A549 (cell line): ENCODE results near the gene APOL4.

Experiments
- CBX2 ChIP-seq: fragments of 200-600 bp; sonication (generic); IDR thresholded peaks from 2 replicates; pipeline ENCODE4 v1.6.1; 2016; ENCODE audit warnings: low read depth, mild to moderate bottlenecking, borderline replicate concordance
- HMGXB4 ChIP-seq: fragments of 250-450 bp; sonication (Bioruptor Pico); IDR thresholded peaks from 2 replicates; pipeline ENCODE4 v1.5.0; 2021; ENCODE audit warnings: mild to moderate bottlenecking, moderate library complexity, borderline replicate concordance
- KDM5A ChIP-seq: fragments of 200-600 bp; sonication (generic); IDR thresholded peaks from 2 replicates; pipeline ENCODE4 v1.6.1; 2016; ENCODE audit warnings: antibody characterized with exemption, mild to moderate bottlenecking
- MAFK ChIP-seq: fragments of 450-650 bp; IDR thresholded peaks from 2 replicates; pipeline ENCODE4 v1.6.1; 2014; ENCODE audit not compliant: partially characterized antibody
- MYC ChIP-seq: IDR thresholded peaks from 2 replicates; pipeline ENCODE4 v1.6.1; 2012; ENCODE audit warnings: mild to moderate bottlenecking, inconsistent platforms, low read length, improper control_type of control experiment, borderline replicate concordance
- SMC3 ChIP-seq: fragments of >200 bp; sonication (Bioruptor Twin); formaldehyde crosslinking; IDR thresholded peaks from 3 replicates; pipeline ENCODE4 v1.6.1; 2018; ENCODE audit warnings: inconsistent platforms
- ZFP36 ChIP-seq: fragments of 450-650 bp; IDR thresholded peaks from 2 replicates; pipeline ENCODE4 v1.6.1; 2014; ENCODE audit warnings: borderline replicate concordance; ENCODE audit not compliant: partially characterized antibody
- TF ChIP-seq, protein P1 (sequence below): fragments of >200 bp; sonication (Bioruptor Twin); formaldehyde crosslinking; IDR thresholded peaks from 3 replicates; pipeline ENCODE4 v1.5.1; 2016

- TF ChIP-seq KDM5A (no peak), SMC3 (peak; percentile 53), CBX2 (no peak), MYC (no peak), ZFP36 (no peak), MAFK (no peak), HMGXB4 (no peak)
- TF ChIP-seq, protein P1, sequence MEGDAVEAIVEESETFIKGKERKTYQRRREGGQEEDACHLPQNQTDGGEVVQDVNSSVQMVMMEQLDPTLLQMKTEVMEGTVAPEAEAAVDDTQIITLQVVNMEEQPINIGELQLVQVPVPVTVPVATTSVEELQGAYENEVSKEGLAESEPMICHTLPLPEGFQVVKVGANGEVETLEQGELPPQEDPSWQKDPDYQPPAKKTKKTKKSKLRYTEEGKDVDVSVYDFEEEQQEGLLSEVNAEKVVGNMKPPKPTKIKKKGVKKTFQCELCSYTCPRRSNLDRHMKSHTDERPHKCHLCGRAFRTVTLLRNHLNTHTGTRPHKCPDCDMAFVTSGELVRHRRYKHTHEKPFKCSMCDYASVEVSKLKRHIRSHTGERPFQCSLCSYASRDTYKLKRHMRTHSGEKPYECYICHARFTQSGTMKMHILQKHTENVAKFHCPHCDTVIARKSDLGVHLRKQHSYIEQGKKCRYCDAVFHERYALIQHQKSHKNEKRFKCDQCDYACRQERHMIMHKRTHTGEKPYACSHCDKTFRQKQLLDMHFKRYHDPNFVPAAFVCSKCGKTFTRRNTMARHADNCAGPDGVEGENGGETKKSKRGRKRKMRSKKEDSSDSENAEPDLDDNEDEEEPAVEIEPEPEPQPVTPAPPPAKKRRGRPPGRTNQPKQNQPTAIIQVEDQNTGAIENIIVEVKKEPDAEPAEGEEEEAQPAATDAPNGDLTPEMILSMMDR: peak; percentile 57
Observed at GRCh38 chr22:36194971-36195370, 6.6 kb downstream of the APOL4 start.
